ENCODE results near the gene SCN7A.

SCN7A gene

DNA sequence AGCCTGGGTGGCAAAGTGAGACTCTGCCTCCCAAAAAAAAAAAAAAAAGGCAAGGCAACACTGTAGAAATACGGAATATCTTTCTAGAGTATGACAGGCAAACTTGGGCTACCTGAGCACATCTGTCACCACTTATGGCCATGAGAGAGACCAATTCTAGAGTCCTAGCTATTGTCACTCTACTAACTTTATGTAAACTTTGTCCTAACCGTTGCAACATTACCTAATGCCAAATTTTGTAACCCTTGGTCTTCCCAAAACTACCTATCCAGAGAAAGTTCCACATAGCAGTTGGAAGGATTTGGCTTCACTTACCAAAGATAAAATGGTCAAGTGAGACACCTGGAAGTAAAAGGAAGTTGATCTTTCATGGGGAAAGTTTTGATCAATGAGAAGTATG, 26.6 kb upstream of the SCN7A start:
- no peak for DNase-seq (ENCODE audit: low spot score)
- no CpG with 5 or more reads among the region's 2 CpGs for WGBS, 2 donors (ENCODE audit: extremely low coverage in 2 of 2, insufficient read length in 2 of 2, insufficient replicate concordance in 1 of 2)

DNA sequence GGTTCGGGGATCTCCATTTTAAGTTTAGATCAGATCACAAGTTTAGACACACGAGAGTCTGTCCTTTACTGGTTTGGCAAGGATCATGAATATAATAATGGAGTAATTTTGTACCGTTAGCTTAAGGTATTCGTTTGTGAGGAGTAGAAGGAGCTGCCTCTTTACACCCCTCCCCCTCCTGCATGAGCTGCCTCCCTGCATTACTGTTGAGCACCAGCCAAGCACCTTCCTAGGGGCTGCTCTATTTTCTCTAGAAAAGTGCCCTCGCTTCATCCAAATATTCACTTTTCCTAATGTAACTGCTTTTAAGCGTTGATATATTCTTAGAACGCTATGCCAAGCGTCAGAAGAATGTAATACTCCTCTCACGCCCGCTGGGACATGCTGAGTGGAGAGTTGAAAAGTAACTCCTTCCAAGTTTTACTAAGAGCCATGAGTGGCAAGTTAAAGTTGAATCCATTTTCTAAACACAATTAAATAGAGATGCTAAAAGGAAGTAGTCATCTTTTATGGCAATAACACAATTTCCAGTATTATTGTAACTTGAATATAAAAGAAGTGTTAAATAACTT, 25.4 kb upstream of the SCN7A start:
- Histone ChIP-seq H4K91ac (ENCODE audit: low read depth, low read length, poor library complexity) (no peak overlapping the region), H2BK15ac (ENCODE audit: low read length) (no peak overlapping the region), H2AFZ (ENCODE audit: low read length) (peak overlapping the region; percentile 7), H3K18ac (ENCODE audit: low read length) (no peak overlapping the region), H3K27me3 (ENCODE audit: control insufficient read depth in 3 of 3, insufficient read depth in 3 of 3, low read depth in 1 of 3, low read length in 3 of 3) (no peaks in the 10 kb centered on the region), H3K27ac (replicated peaks; ENCODE audit: low read length) (no peak overlapping the region), H3K14ac (ENCODE audit: low read length) (no peak overlapping the region), H3K36me3 (replicated peaks in 1 of 2; ENCODE audit: control insufficient read depth in 2 of 2, insufficient read depth in 2 of 2, low read length in 2 of 2) (no peaks in the 10 kb centered on the region), H3K9me3 (replicated peaks in 1 of 2; ENCODE audit: control insufficient read depth in 2 of 2, insufficient read depth in 1 of 2, low read depth in 1 of 2, low read length in 2 of 2) (no peaks in the 10 kb centered on the region), H2BK120ac (ENCODE audit: low read depth, low read length) (no peak overlapping the region), H3K4me2 (ENCODE audit: insufficient read depth, low read length, poor library complexity, severe bottlenecking) (no peak overlapping the region), H4K8ac (ENCODE audit: low read depth, low read length) (no peak overlapping the region), H2AK5ac (ENCODE audit: low read depth, low read length) (no peak overlapping the region), H3K4ac (ENCODE audit: low read length) (no peak overlapping the region), H3K79me1 (ENCODE audit: low read depth, low read length) (no peaks in the 10 kb centered on the region), H3K4me1 (ENCODE audit: control insufficient read depth in 2 of 2, insufficient read depth in 1 of 2, low read depth in 1 of 2, low read length in 2 of 2) (peaks cover 4 to 5% of the 10 kb centered on the region in 2 donors), H2BK5ac (ENCODE audit: low read length) (no peak overlapping the region), H2BK12ac (ENCODE audit: low read length) (no peak overlapping the region), H3K23ac (ENCODE audit: low read depth, low read length, poor library complexity) (no peak overlapping the region), H3K4me3 (ENCODE audit: low read length in 2 of 2) (no peak overlapping the region), H3K9ac (ENCODE audit: low read depth, low read length, poor library complexity) (no peak overlapping the region)
- no peak for DNase-seq (ENCODE audit: low spot score)
- no CpG with 5 or more reads among the region's 10 CpGs for WGBS, 2 donors (ENCODE audit: extremely low coverage in 2 of 2, insufficient read length in 2 of 2, insufficient replicate concordance in 1 of 2)

More for the DNA sequence above, 26.6 kb upstream of the SCN7A start:
- H2BK12ac ChIP-seq (ENCODE audit: low read length): no peak overlapping the region
- no peak overlapping the region for H3K23ac ChIP-seq (ENCODE audit: low read depth, low read length, poor library complexity)
- no peak overlapping the region for H2BK5ac ChIP-seq (ENCODE audit: low read length)
- H3K27me3 ChIP-seq (ENCODE audit: control insufficient read depth in 3 of 3, insufficient read depth in 3 of 3, low read depth in 1 of 3, low read length in 3 of 3): no peaks in the 10 kb centered on the region
- H3K4me3 ChIP-seq (ENCODE audit: low read length in 2 of 2): no peak overlapping the region
- H3K4ac ChIP-seq (ENCODE audit: low read length): no peak overlapping the region
- H3K27ac ChIP-seq (replicated peaks; ENCODE audit: low read length): no peak overlapping the region
- H3K36me3 ChIP-seq (replicated peaks in 1 of 2; ENCODE audit: control insufficient read depth in 2 of 2, insufficient read depth in 2 of 2, low read length in 2 of 2): no peaks in the 10 kb centered on the region
- H3K18ac ChIP-seq (ENCODE audit: low read length): no peak overlapping the region
- no peak overlapping the region for H2AK5ac ChIP-seq (ENCODE audit: low read depth, low read length)
- no peak overlapping the region for H3K14ac ChIP-seq (ENCODE audit: low read length)
- H2BK15ac ChIP-seq (ENCODE audit: low read length): no peak overlapping the region
- H3K79me1 ChIP-seq (ENCODE audit: low read depth, low read length): no peaks in the 10 kb centered on the region
- H3K9me3 ChIP-seq (replicated peaks in 1 of 2; ENCODE audit: control insufficient read depth in 2 of 2, insufficient read depth in 1 of 2, low read depth in 1 of 2, low read length in 2 of 2): no peaks in the 10 kb centered on the region
- H3K4me1 ChIP-seq (ENCODE audit: control insufficient read depth in 2 of 2, insufficient read depth in 1 of 2, low read depth in 1 of 2, low read length in 2 of 2): peaks cover 4 to 5% of the 10 kb centered on the region in 2 donors
- no peak overlapping the region for H3K4me2 ChIP-seq (ENCODE audit: insufficient read depth, low read length, poor library complexity, severe bottlenecking)
- H3K9ac ChIP-seq (ENCODE audit: low read depth, low read length, poor library complexity): no peak overlapping the region
- no peak overlapping the region for H4K91ac ChIP-seq (ENCODE audit: low read depth, low read length, poor library complexity)
- H2AFZ ChIP-seq (ENCODE audit: low read length): no peak overlapping the region
- H4K8ac ChIP-seq (ENCODE audit: low read depth, low read length): no peak overlapping the region
- H2BK120ac ChIP-seq (ENCODE audit: low read depth, low read length): no peak overlapping the region

- H3K27ac ChIP-seq (replicated peaks; ENCODE audit: low read length): no peak overlapping the region
- H4K8ac ChIP-seq (ENCODE audit: low read depth, low read length): no peak overlapping the region
- no peak overlapping the region for H3K4me3 ChIP-seq (ENCODE audit: low read length in 2 of 2)
- no peak overlapping the region for H3K14ac ChIP-seq (ENCODE audit: low read length)
- H2BK5ac ChIP-seq (ENCODE audit: low read length): no peak overlapping the region
- H2BK120ac ChIP-seq (ENCODE audit: low read depth, low read length): no peak overlapping the region
- H2AK5ac ChIP-seq (ENCODE audit: low read depth, low read length): no peak overlapping the region
- H3K79me1 ChIP-seq (ENCODE audit: low read depth, low read length): no peaks in the 10 kb centered on the region
- H2BK12ac ChIP-seq (ENCODE audit: low read length): no peak overlapping the region
- no peaks in the 10 kb centered on the region for H3K27me3 ChIP-seq (ENCODE audit: control insufficient read depth in 3 of 3, insufficient read depth in 3 of 3, low read depth in 1 of 3, low read length in 3 of 3)
- peak overlapping the region; percentile 7 for H2AFZ ChIP-seq (ENCODE audit: low read length)
- no peak overlapping the region for H3K18ac ChIP-seq (ENCODE audit: low read length)
- no peak overlapping the region for H3K4ac ChIP-seq (ENCODE audit: low read length)
- H3K4me2 ChIP-seq (ENCODE audit: insufficient read depth, low read length, poor library complexity, severe bottlenecking): no peak overlapping the region
- H4K91ac ChIP-seq (ENCODE audit: low read depth, low read length, poor library complexity): no peak overlapping the region
- H2BK15ac ChIP-seq (ENCODE audit: low read length): no peak overlapping the region
- H3K9ac ChIP-seq (ENCODE audit: low read depth, low read length, poor library complexity): no peak overlapping the region
- DNase-seq (ENCODE audit: low spot score): no peak
- peaks cover 4 to 5% of the 10 kb centered on the region in 2 donors for H3K4me1 ChIP-seq (ENCODE audit: control insufficient read depth in 2 of 2, insufficient read depth in 1 of 2, low read depth in 1 of 2, low read length in 2 of 2)
- no peaks in the 10 kb centered on the region for H3K36me3 ChIP-seq (replicated peaks in 1 of 2; ENCODE audit: control insufficient read depth in 2 of 2, insufficient read depth in 2 of 2, low read length in 2 of 2)
- H3K9me3 ChIP-seq (replicated peaks in 1 of 2; ENCODE audit: control insufficient read depth in 2 of 2, insufficient read depth in 1 of 2, low read depth in 1 of 2, low read length in 2 of 2): no peaks in the 10 kb centered on the region
- WGBS, 2 donors (ENCODE audit: extremely low coverage in 2 of 2, insufficient read length in 2 of 2, insufficient replicate concordance in 1 of 2): no CpG with 5 or more reads among the region's 3 CpGs
- H3K23ac ChIP-seq (ENCODE audit: low read depth, low read length, poor library complexity): no peak overlapping the region
These were observed 24.8 kb upstream of the SCN7A start for GRCh38 chr2:166518634-166519390.

DNA sequence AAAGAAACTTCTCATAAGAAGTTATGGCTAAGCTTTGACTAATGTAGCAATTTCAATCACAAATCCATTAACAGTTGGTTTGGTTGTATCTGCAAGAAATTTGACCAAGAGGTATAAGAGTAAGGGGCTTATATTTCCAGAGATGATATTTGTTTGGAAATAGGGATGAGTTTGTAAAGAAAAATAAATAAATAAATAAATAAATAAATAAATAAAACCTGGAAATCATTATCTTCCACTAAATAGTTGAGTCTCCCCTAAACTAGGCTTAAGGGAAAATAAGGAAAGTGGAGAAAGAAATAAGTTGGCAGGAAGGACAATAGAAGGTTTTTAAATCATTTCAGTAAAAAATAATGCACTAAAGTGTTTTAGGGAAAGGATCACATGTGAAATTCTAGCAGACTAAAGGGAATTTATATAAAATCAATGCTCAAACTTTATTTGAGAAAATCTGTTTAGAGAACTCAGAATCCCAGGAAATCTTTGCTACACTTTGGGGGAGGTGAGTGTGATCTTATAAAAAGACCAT, 23.5 kb upstream of the SCN7A start:
- Histone ChIP-seq H3K18ac (ENCODE audit: low read length) (no peak overlapping the region), H2BK120ac (ENCODE audit: low read depth, low read length) (no peak overlapping the region), H3K23ac (ENCODE audit: low read depth, low read length, poor library complexity) (no peak overlapping the region), H3K4me2 (ENCODE audit: insufficient read depth, low read length, poor library complexity, severe bottlenecking) (no peak overlapping the region), H3K4me1 (ENCODE audit: control insufficient read depth in 2 of 2, insufficient read depth in 1 of 2, low read depth in 1 of 2, low read length in 2 of 2) (peaks cover 4 to 5% of the 10 kb centered on the region in 2 donors), H3K27ac (replicated peaks; ENCODE audit: low read length) (no peak overlapping the region), H3K4me3 (ENCODE audit: low read length in 2 of 2) (no peak overlapping the region), H2BK15ac (ENCODE audit: low read length) (no peak overlapping the region), H3K27me3 (ENCODE audit: control insufficient read depth in 3 of 3, insufficient read depth in 3 of 3, low read depth in 1 of 3, low read length in 3 of 3) (no peaks in the 10 kb centered on the region), H2AK5ac (ENCODE audit: low read depth, low read length) (no peak overlapping the region), H4K91ac (ENCODE audit: low read depth, low read length, poor library complexity) (no peak overlapping the region), H3K4ac (ENCODE audit: low read length) (no peak overlapping the region), H3K79me1 (ENCODE audit: low read depth, low read length) (no peaks in the 10 kb centered on the region), H4K8ac (ENCODE audit: low read depth, low read length) (no peak overlapping the region), H2BK5ac (ENCODE audit: low read length) (no peak overlapping the region), H2AFZ (ENCODE audit: low read length) (no peak overlapping the region), H3K36me3 (replicated peaks in 1 of 2; ENCODE audit: control insufficient read depth in 2 of 2, insufficient read depth in 2 of 2, low read length in 2 of 2) (no peaks in the 10 kb centered on the region), H2BK12ac (ENCODE audit: low read length) (no peak overlapping the region), H3K9ac (ENCODE audit: low read depth, low read length, poor library complexity) (no peak overlapping the region), H3K14ac (ENCODE audit: low read length) (no peak overlapping the region), H3K9me3 (replicated peaks in 1 of 2; ENCODE audit: control insufficient read depth in 2 of 2, insufficient read depth in 1 of 2, low read depth in 1 of 2, low read length in 2 of 2) (no peaks in the 10 kb centered on the region)
- no peak for DNase-seq (ENCODE audit: low spot score)
